NT2/D1 (cell line): Measurements from ENCODE around the gene FOXK1.

Experiments used
- YY1 ChIP-seq: IDR thresholded peaks from 2 replicates; pipeline ENCODE4 v1.6.1; 2011; ENCODE audit not compliant: insufficient read length, insufficient read depth
- ZNF274 ChIP-seq: IDR thresholded peaks from 2 replicates; pipeline ENCODE4 v1.6.1; 2011; ENCODE audit warnings: mild to moderate bottlenecking, low read depth, low read length

DNA sequence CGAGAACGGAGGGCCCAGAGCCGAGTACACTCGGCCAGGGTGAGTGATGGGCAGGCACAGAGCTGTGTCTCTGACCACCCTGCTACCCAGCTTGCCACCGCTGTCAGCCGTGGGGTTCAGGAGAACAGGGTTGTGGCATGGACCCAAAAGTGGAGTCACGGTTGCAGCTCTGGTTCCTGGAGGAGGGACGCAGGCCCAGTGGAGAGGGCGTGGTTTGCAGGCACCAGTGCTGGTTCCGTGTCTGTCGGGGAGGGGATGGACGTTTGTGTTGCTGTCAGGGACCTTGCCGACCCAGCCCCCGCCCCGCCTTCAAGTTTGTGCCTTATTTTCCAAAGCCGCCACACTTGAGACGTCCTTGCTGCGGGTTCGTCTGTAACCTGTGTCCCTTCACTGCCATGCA, 48.2 kb downstream of the FOXK1 start:
- no peak for TF ChIP-seq YY1
- TF ChIP-seq ZNF274, result no peak
